GM23338 (cell line): ENCODE results near the gene JAM2.
A peak's percentile ranks its signal among the peaks of the same experiment; 100 is the strongest.

ENCODE experiments used
- CREB1 ChIP-seq: fragments of 250-450 bp; sonication (Bioruptor Pico); IDR thresholded peaks from 2 replicates; pipeline ENCODE4 v1.5.0; 2020; ENCODE audit warnings: low read depth, mild to moderate bottlenecking, moderate library complexity
- CTCF ChIP-seq, 2 experiments: fragments of 200-600 bp in 1 of 2; sonication (generic) in 1 of 2; conservative IDR thresholded peaks; 2 replicates each; pipeline versions ENCODE4 v1.5.1 to v1.6.1; 2016 to 2017; ENCODE audit warnings: antibody characterized with exemption in 2 of 2, low read depth in 2 of 2, mild to moderate bottlenecking in 2 of 2, moderate library complexity in 1 of 2
- ETS1 ChIP-seq: IDR thresholded peaks from 2 replicates; pipeline ENCODE4 v1.6.1; 2016; ENCODE audit warnings: antibody characterized with exemption
- EZH2 ChIP-seq: fragments of 200-600 bp; sonication (generic); IDR thresholded peaks from one replicate; pipeline ENCODE4 v1.8.0; 2017; ENCODE audit warnings: antibody characterized with exemption, mild to moderate bottlenecking, low read depth; ENCODE audit not compliant: unreplicated experiment
- JUNB ChIP-seq: IDR thresholded peaks from one replicate; pipeline ENCODE4 v1.6.1; 2016; ENCODE audit warnings: antibody characterized with exemption; ENCODE audit not compliant: unreplicated experiment
- NANOG ChIP-seq: IDR thresholded peaks from 2 replicates; pipeline ENCODE4 v1.6.1; 2016; ENCODE audit warnings: antibody characterized with exemption, borderline replicate concordance
- POLR2AphosphoS5 ChIP-seq: IDR thresholded peaks from 2 replicates; pipeline ENCODE4 v1.6.1; 2016; ENCODE audit warnings: antibody characterized with exemption, low read depth
- REST ChIP-seq: IDR thresholded peaks from one replicate; pipeline ENCODE4 v1.6.1; 2018; ENCODE audit warnings: antibody characterized with exemption; ENCODE audit not compliant: unreplicated experiment
- ZNF462 ChIP-seq: fragments of 250-450 bp; sonication (Bioruptor Pico); IDR thresholded peaks from 2 replicates; pipeline ENCODE4 v1.5.0; 2020; ENCODE audit warnings: mild to moderate bottlenecking, moderate library complexity

- TF ChIP-seq CTCF (conservative IDR thresholded peaks at IDR 0.05; ENCODE audit: low read depth in 2 of 2) (peak; percentile 93 to 96), EZH2 (no peak), JUNB (no peak), ETS1 (no peak), POLR2AphosphoS5 (no peak), REST (no peak), CREB1 (no peak), NANOG (no peak), ZNF462 (no peak)
Measured at GRCh38 chr21:25608044-25608737, 30.9 kb upstream of the JAM2 start.
